Measurements from ENCODE around the gene ARL15.

Gene ARL15

DNA sequence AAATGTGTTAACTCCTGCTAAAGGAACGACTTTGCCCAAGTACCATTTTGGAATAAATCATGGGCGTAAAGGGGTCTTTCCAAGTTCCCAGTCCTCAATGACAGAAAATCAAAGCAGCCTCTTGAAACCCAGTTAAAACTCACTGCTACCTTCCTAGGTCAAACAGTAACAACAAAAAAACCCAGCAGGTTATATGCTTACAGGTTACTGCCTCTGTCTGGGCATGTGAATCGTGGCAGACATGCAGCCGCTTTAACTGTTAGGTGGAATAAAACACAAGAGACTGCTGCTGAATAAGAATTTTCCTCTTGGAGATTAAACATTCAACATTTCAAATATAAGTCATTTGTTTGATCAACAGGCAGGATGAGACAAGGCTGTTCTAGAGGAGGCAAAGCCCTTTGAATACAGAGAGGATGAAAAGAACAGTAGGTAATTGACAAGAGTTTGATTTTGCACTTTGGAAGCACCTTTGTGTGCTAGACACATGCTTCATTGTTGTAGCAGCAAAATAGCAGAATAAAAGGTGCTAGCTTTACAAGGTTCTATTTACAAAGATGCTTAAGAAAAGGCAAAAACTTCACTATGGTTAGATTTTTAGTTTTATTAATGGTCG, 430.6 kb downstream of the ARL15 start:
- TF ChIP-seq, protein P1, sequence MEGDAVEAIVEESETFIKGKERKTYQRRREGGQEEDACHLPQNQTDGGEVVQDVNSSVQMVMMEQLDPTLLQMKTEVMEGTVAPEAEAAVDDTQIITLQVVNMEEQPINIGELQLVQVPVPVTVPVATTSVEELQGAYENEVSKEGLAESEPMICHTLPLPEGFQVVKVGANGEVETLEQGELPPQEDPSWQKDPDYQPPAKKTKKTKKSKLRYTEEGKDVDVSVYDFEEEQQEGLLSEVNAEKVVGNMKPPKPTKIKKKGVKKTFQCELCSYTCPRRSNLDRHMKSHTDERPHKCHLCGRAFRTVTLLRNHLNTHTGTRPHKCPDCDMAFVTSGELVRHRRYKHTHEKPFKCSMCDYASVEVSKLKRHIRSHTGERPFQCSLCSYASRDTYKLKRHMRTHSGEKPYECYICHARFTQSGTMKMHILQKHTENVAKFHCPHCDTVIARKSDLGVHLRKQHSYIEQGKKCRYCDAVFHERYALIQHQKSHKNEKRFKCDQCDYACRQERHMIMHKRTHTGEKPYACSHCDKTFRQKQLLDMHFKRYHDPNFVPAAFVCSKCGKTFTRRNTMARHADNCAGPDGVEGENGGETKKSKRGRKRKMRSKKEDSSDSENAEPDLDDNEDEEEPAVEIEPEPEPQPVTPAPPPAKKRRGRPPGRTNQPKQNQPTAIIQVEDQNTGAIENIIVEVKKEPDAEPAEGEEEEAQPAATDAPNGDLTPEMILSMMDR (IDR thresholded peaks at IDR 0.05), result no peak
- H2AFZ ChIP-seq, result no peak overlapping the region
- H3K79me2 ChIP-seq, result no peaks in the 10 kb centered on the region
- no peaks in the 10 kb centered on the region for H3K36me3 ChIP-seq (ENCODE audit: control insufficient read depth, insufficient read depth, low read length)
- no peak overlapping the region for H3K4me3 ChIP-seq (ENCODE audit: low read depth, low read length)
- H3K4me1 ChIP-seq, result no peaks in the 10 kb centered on the region
- H3K9ac ChIP-seq, result no peak overlapping the region
- H3K27ac ChIP-seq, result no peak overlapping the region
- no peak overlapping the region for H3K4me2 ChIP-seq (ENCODE audit: low read length)
- H3K27me3 ChIP-seq (ENCODE audit: control insufficient read depth, insufficient read depth, low read length), result no peaks in the 10 kb centered on the region
- H3K9me3 ChIP-seq (ENCODE audit: control insufficient read depth, low read length), result no peaks in the 10 kb centered on the region

DNA sequence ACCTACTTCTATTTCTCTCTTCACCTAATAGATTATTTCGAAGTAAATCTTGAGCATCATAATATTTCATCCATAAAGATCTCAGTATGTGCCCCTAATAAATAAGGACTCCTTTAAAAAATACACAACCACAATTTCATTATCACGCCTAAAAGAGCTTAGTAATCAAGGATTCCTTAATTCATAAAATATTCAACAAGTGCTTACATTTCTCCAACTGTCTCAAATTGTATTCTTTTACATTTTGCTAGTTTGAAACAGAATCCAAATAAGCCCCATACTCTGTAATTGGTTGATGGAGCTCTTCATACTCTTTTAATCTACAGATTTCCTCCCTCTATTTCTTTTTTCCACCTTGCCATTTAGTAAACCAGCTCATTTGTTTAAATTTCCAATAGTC, 432.4 kb downstream of the ARL15 start:
- Histone ChIP-seq H3K79me2 (no peaks in the 10 kb centered on the region), H2AFZ (no peak overlapping the region), H3K27ac (no peak overlapping the region), H3K4me1 (no peaks in the 10 kb centered on the region), H3K4me2 (ENCODE audit: low read length) (no peak overlapping the region), H3K4me3 (ENCODE audit: low read depth, low read length) (no peak overlapping the region), H3K36me3 (ENCODE audit: control insufficient read depth, insufficient read depth, low read length) (no peaks in the 10 kb centered on the region), H3K27me3 (ENCODE audit: control insufficient read depth, insufficient read depth, low read length) (no peaks in the 10 kb centered on the region), H3K9ac (no peak overlapping the region), H3K9me3 (ENCODE audit: control insufficient read depth, low read length) (no peaks in the 10 kb centered on the region)
- TF ChIP-seq, protein P1 (IDR thresholded peaks at IDR 0.05), result no peak

DNA sequence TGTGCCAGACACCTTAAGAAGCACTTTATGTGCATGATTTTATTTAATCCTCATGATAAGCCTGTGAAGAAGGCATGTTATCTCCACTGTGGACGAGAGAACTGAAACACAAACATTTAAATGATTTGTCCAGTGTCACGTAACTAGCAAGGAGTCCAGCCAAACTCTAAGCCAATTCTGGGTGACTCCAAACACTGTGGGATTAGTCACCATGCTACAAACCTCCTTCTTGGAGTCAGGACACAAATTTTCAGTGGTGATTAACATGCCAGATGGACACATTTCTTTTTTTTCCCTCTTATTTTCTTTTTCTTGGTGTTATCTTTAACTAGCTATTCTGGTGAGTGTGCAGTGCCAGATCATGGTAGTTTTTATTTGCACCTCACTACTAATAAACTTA, 433.1 kb downstream of the ARL15 start:
- H3K9ac ChIP-seq, result no peak overlapping the region
- H3K9me3 ChIP-seq (ENCODE audit: control insufficient read depth, low read length), result no peaks in the 10 kb centered on the region
- no peak overlapping the region for H3K4me2 ChIP-seq (ENCODE audit: low read length)
- no peaks in the 10 kb centered on the region for H3K4me1 ChIP-seq
- H3K79me2 ChIP-seq, result no peaks in the 10 kb centered on the region
- H3K27ac ChIP-seq, result no peak overlapping the region
- H3K27me3 ChIP-seq (ENCODE audit: control insufficient read depth, insufficient read depth, low read length), result no peaks in the 10 kb centered on the region
- no peak overlapping the region for H3K4me3 ChIP-seq (ENCODE audit: low read depth, low read length)
- TF ChIP-seq, protein P1 (IDR thresholded peaks at IDR 0.05), result no peak
- H3K36me3 ChIP-seq (ENCODE audit: control insufficient read depth, insufficient read depth, low read length), result no peaks in the 10 kb centered on the region
- H2AFZ ChIP-seq, result no peak overlapping the region

DNA sequence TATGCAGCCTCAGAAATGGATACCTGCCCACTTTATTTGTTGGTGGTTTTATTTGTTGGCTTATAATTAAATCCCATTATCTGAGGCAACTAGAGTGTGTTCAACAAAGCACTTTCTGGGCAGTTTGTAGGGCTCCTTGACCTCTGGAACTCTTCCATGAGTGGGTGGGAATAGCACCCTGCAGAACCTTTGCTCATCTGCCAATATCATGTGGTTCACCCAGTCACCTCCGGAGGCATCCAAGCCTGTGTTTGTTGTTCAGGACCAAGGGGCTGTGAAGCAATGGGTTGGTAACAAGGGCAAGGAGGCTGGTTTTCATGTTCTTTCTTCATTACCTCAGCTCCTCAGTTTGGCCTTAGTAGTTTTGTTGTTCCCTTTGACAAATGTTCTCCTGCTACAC, 436.0 kb downstream of the ARL15 start:
- H3K4me2 ChIP-seq (ENCODE audit: low read length), result no peak overlapping the region
- no peaks in the 10 kb centered on the region for H3K4me1 ChIP-seq
- no peak overlapping the region for H3K9ac ChIP-seq
- no peak overlapping the region for H3K4me3 ChIP-seq (ENCODE audit: low read depth, low read length)
- H3K9me3 ChIP-seq (ENCODE audit: control insufficient read depth, low read length), result no peaks in the 10 kb centered on the region
- no peaks in the 10 kb centered on the region for H3K79me2 ChIP-seq
- H2AFZ ChIP-seq, result no peak overlapping the region
- no peak overlapping the region for H3K27ac ChIP-seq
- no peaks in the 10 kb centered on the region for H3K27me3 ChIP-seq (ENCODE audit: control insufficient read depth, insufficient read depth, low read length)
- TF ChIP-seq, protein P1 (IDR thresholded peaks at IDR 0.05), result no peak
- no peaks in the 10 kb centered on the region for H3K36me3 ChIP-seq (ENCODE audit: control insufficient read depth, insufficient read depth, low read length)

DNA sequence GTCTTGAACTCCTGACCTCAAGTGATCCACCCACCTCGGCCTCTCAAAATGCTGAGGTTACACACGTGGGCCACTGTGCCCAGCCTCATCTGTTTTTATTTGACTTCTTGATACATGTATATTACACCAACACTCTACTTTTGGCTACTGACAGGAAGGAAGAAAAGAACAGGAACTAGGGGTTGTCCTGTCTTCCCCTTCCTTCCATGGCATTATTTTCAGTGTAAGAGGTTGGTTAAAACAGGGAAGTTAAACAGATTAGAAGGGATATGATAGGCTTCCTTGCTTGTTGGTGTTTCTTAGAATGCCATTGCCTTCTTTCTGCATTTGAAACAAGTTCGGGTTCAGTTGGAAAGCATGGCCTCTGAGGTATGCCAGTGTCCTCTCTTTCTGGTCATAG, 437.1 kb downstream of the ARL15 start:
- Histone ChIP-seq H3K4me2 (ENCODE audit: low read length) (no peak overlapping the region), H3K9me3 (ENCODE audit: control insufficient read depth, low read length) (no peaks in the 10 kb centered on the region), H3K4me3 (ENCODE audit: low read depth, low read length) (no peak overlapping the region), H3K27me3 (ENCODE audit: control insufficient read depth, insufficient read depth, low read length) (no peaks in the 10 kb centered on the region), H3K4me1 (no peaks in the 10 kb centered on the region), H3K36me3 (ENCODE audit: control insufficient read depth, insufficient read depth, low read length) (no peaks in the 10 kb centered on the region), H3K27ac (no peak overlapping the region), H3K79me2 (no peaks in the 10 kb centered on the region), H3K9ac (no peak overlapping the region), H2AFZ (no peak overlapping the region)
- TF ChIP-seq, protein P1 (IDR thresholded peaks at IDR 0.05), result no peak

Measured in parathyroid adenoma (tissue), 2 donors.